Measurements from ENCODE around the gene SEMA3F.

DNA sequence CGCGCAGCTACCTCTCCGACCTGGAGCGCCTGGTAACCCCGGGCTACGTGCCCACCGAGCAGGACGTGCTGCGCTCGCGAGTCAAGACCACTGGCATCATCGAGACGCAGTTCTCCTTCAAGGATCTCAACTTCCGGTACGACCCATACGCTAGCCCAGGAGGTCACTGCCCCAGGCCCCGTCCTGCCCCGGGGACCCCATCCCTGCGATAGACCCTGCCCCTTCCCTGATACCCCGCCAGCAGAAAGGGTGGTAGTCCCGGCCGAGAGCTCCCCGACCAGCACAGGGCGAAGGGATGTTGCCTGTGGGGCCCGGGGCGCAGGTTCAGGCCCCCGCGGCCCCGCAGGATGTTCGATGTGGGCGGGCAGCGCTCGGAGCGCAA lies 38.6 kb downstream of the SEMA3F start:
- no peak for TF ChIP-seq EZH2 (IDR thresholded peaks at IDR 0.05; ENCODE audit: borderline replicate concordance)
- TF ChIP-seq, protein P1, sequence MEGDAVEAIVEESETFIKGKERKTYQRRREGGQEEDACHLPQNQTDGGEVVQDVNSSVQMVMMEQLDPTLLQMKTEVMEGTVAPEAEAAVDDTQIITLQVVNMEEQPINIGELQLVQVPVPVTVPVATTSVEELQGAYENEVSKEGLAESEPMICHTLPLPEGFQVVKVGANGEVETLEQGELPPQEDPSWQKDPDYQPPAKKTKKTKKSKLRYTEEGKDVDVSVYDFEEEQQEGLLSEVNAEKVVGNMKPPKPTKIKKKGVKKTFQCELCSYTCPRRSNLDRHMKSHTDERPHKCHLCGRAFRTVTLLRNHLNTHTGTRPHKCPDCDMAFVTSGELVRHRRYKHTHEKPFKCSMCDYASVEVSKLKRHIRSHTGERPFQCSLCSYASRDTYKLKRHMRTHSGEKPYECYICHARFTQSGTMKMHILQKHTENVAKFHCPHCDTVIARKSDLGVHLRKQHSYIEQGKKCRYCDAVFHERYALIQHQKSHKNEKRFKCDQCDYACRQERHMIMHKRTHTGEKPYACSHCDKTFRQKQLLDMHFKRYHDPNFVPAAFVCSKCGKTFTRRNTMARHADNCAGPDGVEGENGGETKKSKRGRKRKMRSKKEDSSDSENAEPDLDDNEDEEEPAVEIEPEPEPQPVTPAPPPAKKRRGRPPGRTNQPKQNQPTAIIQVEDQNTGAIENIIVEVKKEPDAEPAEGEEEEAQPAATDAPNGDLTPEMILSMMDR (IDR thresholded peaks at IDR 0.05; ENCODE audit: poor library complexity) = no peak
